ENCODE data around the gene DENND1A. TPM values are rescaled to one million over a fixed set of nuclear protein-coding genes. Genes with fewer than 3 reads are reported as not detected.

DENND1A gene
- polyA plus RNA-seq, 2 of the 4 experiments (the other 2 are of a cell fraction), result 15.1 to 21.9 TPM

GRCh38 chr9:123823194-123823947, 106.6 kb downstream of the DENND1A start:
- H3K27ac ChIP-seq, result no peak overlapping the region
- ATAC-seq (no peak), DNase-seq (ENCODE audit: low read depth in 1 of 2, low spot score in 1 of 2) (no peak), FAIRE-seq (no peak)
- ChIA-PET CTCF (interaction anchor here (0.8 kb wide), 1 partner anchor 19 kb away, joined by 3 read pairs; no protein-coding TSS in a partner anchor), POLR2A (no interaction called here)
- H3K9me3 ChIP-seq, result peaks cover 23% of the 10 kb centered on the region
- WGBS (ENCODE audit: missing lambda C conversion rate), result 90% methylated on average over 7 of the region's 7 CpGs
- H3K4me1 ChIP-seq, result peaks cover 7% of the 10 kb centered on the region
- H3K4me2 ChIP-seq, result no peak overlapping the region
- no peak overlapping the region for H3K4me3 ChIP-seq
- TF ChIP-seq HEYL (CRISPR knock-in tag; IDR thresholded peaks at IDR 0.05) (no peak), HES2 (IDR thresholded peaks at IDR 0.05) (no peak), MAX (IDR thresholded peaks at IDR 0.05) (no peak), PBX3 (IDR thresholded peaks at IDR 0.05) (no peak), ZSCAN20 (CRISPR knock-in tag; IDR thresholded peaks at IDR 0.05) (no peak), CBX2 (IDR thresholded peaks at IDR 0.05; ENCODE audit: borderline replicate concordance, low read depth) (no peak), TFCP2L1 (CRISPR knock-in tag; IDR thresholded peaks at IDR 0.05) (no peak), RNF2 (IDR thresholded peaks at IDR 0.05; ENCODE audit: borderline replicate concordance, low read depth) (no peak), ELK1 (IDR thresholded peaks at IDR 0.05; ENCODE audit: low read depth, low read length) (no peak), REST (IDR thresholded peaks at IDR 0.05) (no peak), CEBPB (IDR thresholded peaks at IDR 0.05) (no peak), RCOR1 (IDR thresholded peaks at IDR 0.05; ENCODE audit: low read depth, low read length) (no peak), FOSL2 (IDR thresholded peaks at IDR 0.05) (no peak), FOSL2 (CRISPR knock-in tag; IDR thresholded peaks at IDR 0.05) (no peak), SMC3 (IDR thresholded peaks at IDR 0.05) (no peak), HDAC2 (IDR thresholded peaks at IDR 0.05) (no peak), FOSB (CRISPR knock-in tag; IDR thresholded peaks at IDR 0.05) (no peak)

GRCh38 chr9:123821619-123822018, 108.3 kb downstream of the DENND1A start:
- CTCF ChIA-PET, result interaction anchor here (0.6 to 1.7 kb wide), 2 partner anchors 219 to 285 kb away, joined by 4 to 5 read pairs; no protein-coding TSS in a partner anchor
- peaks cover 6% of the 10 kb centered on the region; the same call in 1 of the 3 replicates for H3K9me3 ChIP-seq
- no peak overlapping the region for H3K27ac ChIP-seq
- no peak overlapping the region for H3K4me2 ChIP-seq
- H3K4me1 ChIP-seq, result peaks cover 15% of the 10 kb centered on the region
- DNase-seq (ENCODE audit: low read depth in 1 of 2, low spot score in 1 of 2) (no peak), ATAC-seq (no peak), FAIRE-seq (no peak)
- TF ChIP-seq ZFP36 (IDR thresholded peaks at IDR 0.05; ENCODE audit: borderline replicate concordance, partially characterized antibody), result no peak
- TF ChIP-seq HMGXB4 (CRISPR knock-in tag; IDR thresholded peaks at IDR 0.05; ENCODE audit: borderline replicate concordance), result no peak
- no peak for TF ChIP-seq HOXA7 (CRISPR knock-in tag; IDR thresholded peaks at IDR 0.05)
- no peak for TF ChIP-seq CEBPB (IDR thresholded peaks at IDR 0.05)
- TF ChIP-seq USF2 (IDR thresholded peaks at IDR 0.05), result no peak
- no peak for TF ChIP-seq FOSB (CRISPR knock-in tag; IDR thresholded peaks at IDR 0.05)
- TF ChIP-seq CHD2 (IDR thresholded peaks at IDR 0.05; ENCODE audit: low read length, partially characterized antibody), result no peak
- no peak for TF ChIP-seq CHD4 (IDR thresholded peaks at IDR 0.05; ENCODE audit: borderline replicate concordance)
- TF ChIP-seq ESRRA (IDR thresholded peaks at IDR 0.05; ENCODE audit: borderline replicate concordance, low read length), result no peak
- TF ChIP-seq EHMT2 (IDR thresholded peaks at IDR 0.05; ENCODE audit: low read depth), result no peak
- no peak for TF ChIP-seq RFX5 (IDR thresholded peaks at IDR 0.05)
- no peak for TF ChIP-seq ZSCAN20 (CRISPR knock-in tag; IDR thresholded peaks at IDR 0.05)
- TF ChIP-seq RARB (CRISPR knock-in tag; IDR thresholded peaks at IDR 0.05), result no peak
- H3K4me3 ChIP-seq, result no peak overlapping the region
- WGBS (ENCODE audit: missing lambda C conversion rate), result 93% methylated on average over 2 of the region's 2 CpGs
- POLR2A ChIA-PET, result no interaction called here
